GM19467 (cell line): ENCODE measurements around the gene METTL9.
"Not testable (repeated sequence)": the region's sequence is repeated elsewhere in the genome, so short reads cannot be mapped to it uniquely, and the experiment has no call there.

Experiments
- ATAC-seq: cut with Tn5 transposase; IDR thresholded peaks from one replicate; pipeline ENCODE4 v1.9.1; 2021; ENCODE audit warnings: mild to moderate bottlenecking, moderate library complexity; ENCODE audit not compliant: unreplicated experiment

METTL9 gene

GRCh38 chr16:21599122-21600030, at the start of gene METTL9:
Gene METTL9, plus strand, starts transcription at chr16:21599577. Its CDS starts 157 bp downstream, at chr16:21599734.
- ATAC-seq, result peak; percentile 88

GRCh38 chr16:21549975-21550374, 49.4 kb upstream of the METTL9 start:
- not testable (repeated sequence) for ATAC-seq

- not testable (repeated sequence) for ATAC-seq
Observed at GRCh38 chr16:21550435-21550834, 48.9 kb upstream of the METTL9 start.

- not testable (repeated sequence) for ATAC-seq
Observed at GRCh38 chr16:21551076-21551475, 48.3 kb upstream of the METTL9 start.

- not testable (repeated sequence) for ATAC-seq
Observed at GRCh38 chr16:21551600-21551999, 47.8 kb upstream of the METTL9 start.

- not testable (repeated sequence) for ATAC-seq
Observed at GRCh38 chr16:21553481-21554296, 45.7 kb upstream of the METTL9 start.

- peak; percentile 91 for ATAC-seq
Observed at GRCh38 chr16:21554795-21555585, 44.4 kb upstream of the METTL9 start.

GRCh38 chr16:21555621-21556020, 43.8 kb upstream of the METTL9 start:
- ATAC-seq, result not testable (repeated sequence)

GRCh38 chr16:21556026-21556595, 43.3 kb upstream of the METTL9 start:
- ATAC-seq, result not testable (repeated sequence)

GRCh38 chr16:21556651-21557241, 42.6 kb upstream of the METTL9 start:
- ATAC-seq, result not testable (repeated sequence)

GRCh38 chr16:21560462-21560861, 38.9 kb upstream of the METTL9 start:
- ATAC-seq, result no peak

- ATAC-seq, result no peak
Observed at GRCh38 chr16:21563676-21564075, 35.7 kb upstream of the METTL9 start.

GRCh38 chr16:21564367-21564766, 35.0 kb upstream of the METTL9 start:
- not testable (repeated sequence) for ATAC-seq

- ATAC-seq, result no peak
Observed at GRCh38 chr16:21565507-21565860, 33.9 kb upstream of the METTL9 start.

- ATAC-seq, result no peak
Observed at GRCh38 chr16:21565861-21566669, 33.3 kb upstream of the METTL9 start.

- no peak for ATAC-seq
Observed at GRCh38 chr16:21566891-21567414, 32.4 kb upstream of the METTL9 start.

GRCh38 chr16:21567496-21567895, 31.9 kb upstream of the METTL9 start:
- not testable (repeated sequence) for ATAC-seq

GRCh38 chr16:21568502-21569189, 30.7 kb upstream of the METTL9 start:
- no peak for ATAC-seq

GRCh38 chr16:21570676-21571017, 28.7 kb upstream of the METTL9 start:
- no peak for ATAC-seq
